H9 (cell line): ENCODE results near the gene MAPKAPK3. TPM values are rescaled to one million over a fixed set of nuclear protein-coding genes. Genes with fewer than 3 reads are reported as not detected.

ENCODE experiments used
- DNase-seq: peaks from one replicate; pipeline ENCODE4 v3.0.0-alpha.2; 2017
- H2AFZ ChIP-seq: one replicate; pipeline ENCODE4 v1.6.1; 2013; ENCODE audit warnings: mild to moderate bottlenecking, low read length, control low read depth, moderate library complexity
- H2AK5ac ChIP-seq: 2 replicates; pipeline ENCODE4 v1.6.1; 2013; ENCODE audit warnings: low read length, control low read depth, mixed read lengths; ENCODE audit not compliant: insufficient read length
- H2BK120ac ChIP-seq: one replicate; pipeline ENCODE4 v1.6.1; 2013; ENCODE audit warnings: low read depth, mild to moderate bottlenecking, low read length, control low read depth, inconsistent platforms; ENCODE audit not compliant: poor library complexity, severe bottlenecking
- H2BK12ac ChIP-seq: 2 replicates; pipeline ENCODE4 v1.6.1; 2013; ENCODE audit warnings: low read length, control low read depth, mixed read lengths, low read depth; ENCODE audit not compliant: insufficient read length
- H2BK15ac ChIP-seq: 2 replicates; pipeline ENCODE4 v1.6.1; 2013; ENCODE audit warnings: low read depth, low read length, control low read depth
- H2BK20ac ChIP-seq: one replicate; pipeline ENCODE4 v1.6.1; 2013; ENCODE audit warnings: low read depth, mild to moderate bottlenecking, low read length, control low read depth, inconsistent platforms; ENCODE audit not compliant: poor library complexity, severe bottlenecking
- H2BK5ac ChIP-seq: 2 replicates; pipeline ENCODE4 v1.6.1; 2013; ENCODE audit warnings: low read length, control low read depth, mixed read lengths; ENCODE audit not compliant: insufficient read length
- H3K14ac ChIP-seq: 2 replicates; pipeline ENCODE4 v1.6.1; 2013; ENCODE audit warnings: low read length, control low read depth; ENCODE audit not compliant: insufficient read depth
- H3K18ac ChIP-seq: 2 replicates; pipeline ENCODE4 v1.6.1; 2013; ENCODE audit warnings: low read depth, mild to moderate bottlenecking, mixed read lengths, low read length, control low read depth; ENCODE audit not compliant: insufficient read length
- H3K23ac ChIP-seq: 2 replicates; pipeline ENCODE4 v1.6.1; 2013; ENCODE audit warnings: low read length, control low read depth, mixed read lengths, low read depth; ENCODE audit not compliant: insufficient read length
- H3K23me2 ChIP-seq: 2 replicates; pipeline ENCODE4 v1.6.1; 2013; ENCODE audit warnings: low read depth, mild to moderate bottlenecking, mixed read lengths, low read length, control low read depth; ENCODE audit not compliant: insufficient read length, poor library complexity, severe bottlenecking
- H3K27ac ChIP-seq: 2 replicates; pipeline ENCODE4 v1.5.1; 2013; ENCODE audit warnings: low read length, control low read depth, mixed read lengths, low read depth; ENCODE audit not compliant: insufficient read length
- H3K27me3 ChIP-seq: 2 replicates; pipeline ENCODE4 v1.6.1; 2013; ENCODE audit warnings: low read length, control low read depth, inconsistent platforms; ENCODE audit not compliant: insufficient read depth
- H3K4ac ChIP-seq: 2 replicates; pipeline ENCODE4 v1.6.1; 2013; ENCODE audit warnings: low read depth, mild to moderate bottlenecking, control low read depth, inconsistent platforms, low read length, moderate library complexity
- H3K4me1 ChIP-seq: 2 replicates; pipeline ENCODE4 v1.6.1; 2013; ENCODE audit warnings: low read length, control low read depth, inconsistent platforms; ENCODE audit not compliant: insufficient read depth
- H3K4me2 ChIP-seq: 2 replicates; pipeline ENCODE4 v1.6.1; 2013; ENCODE audit warnings: low read length, control low read depth, mixed read lengths; ENCODE audit not compliant: insufficient read length, insufficient read depth
- H3K56ac ChIP-seq: 2 replicates; pipeline ENCODE4 v1.6.1; 2013; ENCODE audit warnings: low read depth, mild to moderate bottlenecking, mixed read lengths, low read length, control low read depth; ENCODE audit not compliant: insufficient read length
- H3K79me1 ChIP-seq: 2 replicates; pipeline ENCODE4 v1.6.1; 2013; ENCODE audit warnings: low read depth, mild to moderate bottlenecking, moderate library complexity, low read length, control low read depth, inconsistent platforms; ENCODE audit not compliant: insufficient read depth, poor library complexity, severe bottlenecking
- H3K79me2 ChIP-seq: 2 replicates; pipeline ENCODE4 v1.6.1; 2013; ENCODE audit warnings: low read length, control low read depth, inconsistent platforms; ENCODE audit not compliant: insufficient read depth
- H3K9ac ChIP-seq: 2 replicates; pipeline ENCODE4 v1.6.1; 2013; ENCODE audit warnings: low read length, control low read depth, mixed read lengths; ENCODE audit not compliant: insufficient read length; ENCODE audit errors: extremely low read depth
- H3K9me3 ChIP-seq: one replicate; pipeline ENCODE4 v1.6.1; 2013; ENCODE audit warnings: low read depth, low read length, inconsistent platforms; ENCODE audit not compliant: control insufficient read depth
- H3T11ph ChIP-seq: one replicate; pipeline ENCODE4 v1.6.1; 2013; ENCODE audit warnings: mild to moderate bottlenecking, low read length, control low read depth, inconsistent platforms
- H4K20me1 ChIP-seq: one replicate; pipeline ENCODE4 v1.6.1; 2013; ENCODE audit not compliant: control insufficient read depth, insufficient read length, insufficient read depth
- H4K5ac ChIP-seq: 2 replicates; pipeline ENCODE4 v1.6.1; 2013; ENCODE audit warnings: low read depth, mild to moderate bottlenecking, mixed read lengths, low read length, control low read depth; ENCODE audit not compliant: insufficient read length
- H4K8ac ChIP-seq: replicated peaks from 2 replicates; pipeline ENCODE4 v1.6.1; 2013; ENCODE audit warnings: low read length, control low read depth, mixed read lengths, low read depth; ENCODE audit not compliant: insufficient read length
- H4K91ac ChIP-seq: 2 replicates; pipeline ENCODE4 v1.6.1; 2013; ENCODE audit warnings: low read depth, mild to moderate bottlenecking, moderate library complexity, mixed read lengths, low read length, control low read depth; ENCODE audit not compliant: insufficient read length
- H3K27ac Mint-ChIP-seq, 3 experiments: 2 replicates in 2 of 3; 3 replicates in 1 of 3; pipeline ENCODE4 v1.8.0; 2020 to 2021; ENCODE audit warnings: mixed read lengths in 3 of 3, mild to moderate bottlenecking in 1 of 3, moderate library complexity in 1 of 3
- H3K27me3 Mint-ChIP-seq: 2 replicates; pipeline ENCODE4 v1.8.0; 2021; ENCODE audit warnings: low read depth, mild to moderate bottlenecking, moderate library complexity, mixed read lengths
- H3K36me3 Mint-ChIP-seq, 3 experiments: 2 replicates in 2 of 3; 3 replicates in 1 of 3; pipeline ENCODE4 v1.8.0; 2020 to 2021; ENCODE audit warnings: low read depth in 3 of 3, mixed read lengths in 3 of 3; ENCODE audit not compliant: insufficient read depth in 1 of 3
- H3K4me1 Mint-ChIP-seq, 2 experiments: 2 replicates each; pipeline ENCODE4 v1.8.0; 2020; ENCODE audit warnings: mixed read lengths in 2 of 2
- H3K4me3 Mint-ChIP-seq, 2 experiments: 2 replicates in 1 of 2; 3 replicates in 1 of 2; pipeline ENCODE4 v1.8.0; 2020 to 2021; ENCODE audit warnings: mild to moderate bottlenecking in 2 of 2, mixed read lengths in 2 of 2, moderate library complexity in 1 of 2
- H3K9me3 Mint-ChIP-seq, 2 experiments: 2 replicates in 1 of 2; 3 replicates in 1 of 2; pipeline ENCODE4 v1.8.0; 2020; ENCODE audit warnings: mild to moderate bottlenecking in 2 of 2, mixed read lengths in 2 of 2, moderate library complexity in 1 of 2
- CTCF ChIP-seq: fragments of 200-600 bp; sonication (generic); conservative IDR thresholded peaks from 3 replicates; pipeline ENCODE4 v1.8.0; 2021; ENCODE audit warnings: antibody characterized with exemption, mild to moderate bottlenecking
- WGBS: extraction: QIAGEN DNeasy Blood & Tissue Kit; methylation state at CpG from one replicate; pipeline ENCODE4 v1.1.7; 2013; ENCODE audit warnings: missing lambda C conversion rate, low lambda C conversion rate, mixed read lengths; ENCODE audit not compliant: insufficient read length; ENCODE audit errors: extremely low coverage; 5-methylcytosine and 5-hydroxymethylcytosine counted together
- total RNA-seq: library from RNA; stranded (reverse); gene quantifications from 2 replicates; pipeline ENCODE4 v1.2.1, GENCODE V29; 2021

Gene MAPKAPK3
- total RNA-seq, 1 experiment from 2014 or later, result 57.9 TPM

- Histone ChIP-seq H3K9me3 (no peaks in the 10 kb centered on the region), H3K23ac (no peak overlapping the region), H3K79me2 (no peaks in the 10 kb centered on the region), H4K8ac (no peak overlapping the region), H3K4me2 (no peak overlapping the region), H3K18ac (no peak overlapping the region), H3K27me3 (peaks cover 3% of the 10 kb centered on the region; the same call in 1 of the 2 replicates), H2AFZ (no peak overlapping the region), H3K56ac (no peak overlapping the region), H3K23me2 (peaks cover 10% of the 10 kb centered on the region), H4K91ac (no peak overlapping the region), H3T11ph (no peak overlapping the region), H2BK120ac (no peak overlapping the region), H2BK5ac (no peak overlapping the region), H4K5ac (no peak overlapping the region), H2AK5ac (no peak overlapping the region), H2BK15ac (no peak overlapping the region), H3K4ac (no peak overlapping the region), H3K4me1 (no peaks in the 10 kb centered on the region; the same call in 1 of the 2 replicates), H3K79me1 (no peaks in the 10 kb centered on the region), H2BK12ac (no peak overlapping the region), H4K20me1 (no peaks in the 10 kb centered on the region), H3K27ac (no peak overlapping the region), H3K9ac (no peak overlapping the region), H2BK20ac (no peak overlapping the region), H3K14ac (no peak overlapping the region)
- no peak overlapping the region for H3K27ac Mint-ChIP-seq
- no peak for TF ChIP-seq CTCF
- WGBS, result no CpG with 5 or more reads among the region's 4 CpGs
- peaks cover 0 to 1% (median 0%) of the 10 kb centered on the region in 3 experiments; a peak in 1 of 7 replicates for H3K36me3 Mint-ChIP-seq
- H3K4me3 Mint-ChIP-seq, result no peak overlapping the region; a peak in 1 of 5 replicates
- peaks cover 6 to 16% of the 10 kb centered on the region in 2 experiments for H3K4me1 Mint-ChIP-seq
- no peak for DNase-seq
- H3K9me3 Mint-ChIP-seq, result no peaks in the 10 kb centered on the region
- peaks cover 7% of the 10 kb centered on the region for H3K27me3 Mint-ChIP-seq
Measured at GRCh38 chr3:50571486-50571885, 45.5 kb upstream of the MAPKAPK3 start.
